Measurements from ENCODE around the gene IFITM5. TPM values are rescaled to one million over a fixed set of nuclear protein-coding genes. Genes with fewer than 3 reads are reported as not detected.

IFITM5 gene
- total RNA-seq, 4 donors from 2014 or later: not detected

DNA sequence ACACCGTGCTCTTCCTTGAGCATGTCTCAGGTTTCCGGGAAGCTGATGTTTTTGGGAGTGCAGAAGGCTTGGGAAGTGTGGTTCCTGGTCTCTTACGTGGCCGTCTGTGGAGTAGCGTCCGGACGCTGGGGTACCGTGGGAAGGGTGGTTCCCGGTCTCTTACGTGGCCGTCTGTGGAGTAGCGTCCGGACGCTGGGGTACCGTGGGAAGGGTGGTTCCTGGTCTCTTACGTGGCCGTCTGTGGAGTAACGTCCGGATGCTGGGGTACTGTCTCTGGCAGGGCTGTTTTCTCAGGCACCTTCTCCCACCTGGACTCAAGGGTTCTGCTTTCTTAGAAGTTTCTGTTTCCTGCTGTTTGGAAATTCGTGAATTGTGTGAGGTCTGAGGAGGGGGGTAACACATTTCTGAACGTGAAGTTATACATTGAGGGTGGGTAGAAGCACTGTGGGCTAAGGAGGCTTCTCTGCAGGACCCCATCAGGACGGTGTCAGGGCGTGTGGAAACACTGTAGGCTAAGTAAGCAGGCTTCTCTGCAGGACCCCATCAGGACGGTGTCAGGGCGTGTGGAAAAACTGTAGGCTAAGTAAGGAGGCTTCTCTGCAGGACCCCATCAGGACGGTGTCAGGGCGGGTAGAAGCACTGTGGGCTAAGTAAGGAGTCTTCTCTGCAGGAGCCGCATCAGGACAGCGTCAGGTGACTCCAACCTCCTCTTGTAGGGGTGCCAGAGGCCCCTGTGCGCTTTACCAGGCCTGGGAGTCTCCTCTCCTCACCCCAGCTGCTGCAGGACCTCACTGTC, 26.7 kb upstream of the IFITM5 start:
- TF ChIP-seq, protein P1, sequence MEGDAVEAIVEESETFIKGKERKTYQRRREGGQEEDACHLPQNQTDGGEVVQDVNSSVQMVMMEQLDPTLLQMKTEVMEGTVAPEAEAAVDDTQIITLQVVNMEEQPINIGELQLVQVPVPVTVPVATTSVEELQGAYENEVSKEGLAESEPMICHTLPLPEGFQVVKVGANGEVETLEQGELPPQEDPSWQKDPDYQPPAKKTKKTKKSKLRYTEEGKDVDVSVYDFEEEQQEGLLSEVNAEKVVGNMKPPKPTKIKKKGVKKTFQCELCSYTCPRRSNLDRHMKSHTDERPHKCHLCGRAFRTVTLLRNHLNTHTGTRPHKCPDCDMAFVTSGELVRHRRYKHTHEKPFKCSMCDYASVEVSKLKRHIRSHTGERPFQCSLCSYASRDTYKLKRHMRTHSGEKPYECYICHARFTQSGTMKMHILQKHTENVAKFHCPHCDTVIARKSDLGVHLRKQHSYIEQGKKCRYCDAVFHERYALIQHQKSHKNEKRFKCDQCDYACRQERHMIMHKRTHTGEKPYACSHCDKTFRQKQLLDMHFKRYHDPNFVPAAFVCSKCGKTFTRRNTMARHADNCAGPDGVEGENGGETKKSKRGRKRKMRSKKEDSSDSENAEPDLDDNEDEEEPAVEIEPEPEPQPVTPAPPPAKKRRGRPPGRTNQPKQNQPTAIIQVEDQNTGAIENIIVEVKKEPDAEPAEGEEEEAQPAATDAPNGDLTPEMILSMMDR (IDR thresholded peaks at IDR 0.05; ENCODE audit: low read depth): no peak

DNA sequence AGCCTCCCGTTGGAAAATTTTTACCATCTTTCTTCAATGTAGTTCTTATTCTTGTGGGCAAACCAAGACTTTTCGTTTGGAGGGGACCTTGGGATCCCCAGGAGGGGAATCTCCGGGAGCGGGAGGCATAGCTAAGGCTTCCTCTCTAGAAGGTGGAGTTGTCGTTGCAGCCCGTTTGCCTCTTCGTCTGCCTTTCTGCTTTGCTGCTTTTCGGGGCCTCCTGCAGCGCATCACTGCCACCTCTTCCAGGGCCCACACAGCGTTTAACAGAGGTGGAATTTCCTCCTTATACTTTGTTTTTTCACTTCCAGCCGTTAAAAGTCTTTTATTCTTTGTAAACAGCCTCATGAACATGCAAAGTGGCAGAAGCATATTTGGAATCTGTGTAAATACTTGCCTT, 24.8 kb upstream of the IFITM5 start:
- TF ChIP-seq, protein P1 (IDR thresholded peaks at IDR 0.05; ENCODE audit: low read depth): no peak

DNA sequence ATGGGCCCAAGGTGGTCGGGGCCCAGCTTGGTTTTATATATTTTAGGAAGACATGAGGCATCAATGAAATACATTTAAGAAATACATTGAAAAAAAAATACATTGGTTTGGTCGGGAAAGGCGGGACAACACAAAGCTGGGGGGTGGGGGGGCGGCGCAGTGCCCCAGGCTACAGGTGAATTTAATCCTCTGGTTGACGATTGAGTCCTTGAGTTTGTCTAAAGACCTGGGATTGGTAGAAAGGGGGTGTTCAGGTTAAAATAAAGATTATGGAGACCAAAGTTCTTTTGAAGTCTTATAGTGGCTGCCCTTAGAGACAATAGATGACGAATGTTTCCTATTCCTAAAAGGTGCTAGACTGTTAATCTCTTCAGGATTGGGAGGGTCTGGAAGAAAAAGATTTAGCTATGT, 17.6 kb upstream of the IFITM5 start:
- TF ChIP-seq, protein P1 (IDR thresholded peaks at IDR 0.05; ENCODE audit: low read depth): no peak

DNA sequence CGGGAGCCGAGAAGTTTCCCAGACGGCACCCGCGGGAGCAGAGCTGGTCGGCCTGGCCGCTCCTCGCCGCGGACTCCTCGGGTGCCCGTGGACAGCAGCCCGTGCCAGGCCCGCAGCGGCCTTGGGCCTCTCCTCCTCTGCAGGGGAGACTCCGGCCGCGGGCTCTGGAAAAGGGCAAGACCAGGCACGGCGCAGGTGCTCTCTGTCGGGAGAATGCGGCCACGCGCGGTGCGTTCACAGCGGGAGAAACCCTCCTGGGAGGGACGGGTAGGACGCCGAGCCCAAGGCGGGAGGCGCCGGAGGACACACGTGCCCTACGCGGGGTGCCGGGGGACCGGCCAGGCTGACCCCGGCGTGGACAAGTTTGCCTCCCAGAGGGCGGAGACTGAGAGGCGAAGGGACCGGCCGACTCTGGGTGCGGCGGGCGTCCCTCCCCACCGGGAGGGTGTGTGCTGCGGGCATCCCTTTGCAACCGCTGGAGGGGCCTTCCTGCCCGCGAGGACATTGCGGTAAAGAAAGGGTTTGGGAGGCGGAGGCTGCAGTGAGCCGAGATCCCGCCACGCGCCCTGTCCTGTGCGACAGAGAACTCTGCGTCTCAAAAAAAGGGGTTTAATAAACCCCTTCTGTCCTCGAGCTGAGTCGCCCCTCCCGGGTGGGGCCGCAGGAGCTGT, 16.8 kb upstream of the IFITM5 start:
- TF ChIP-seq, protein P1 (IDR thresholded peaks at IDR 0.05; ENCODE audit: low read depth): no peak

DNA sequence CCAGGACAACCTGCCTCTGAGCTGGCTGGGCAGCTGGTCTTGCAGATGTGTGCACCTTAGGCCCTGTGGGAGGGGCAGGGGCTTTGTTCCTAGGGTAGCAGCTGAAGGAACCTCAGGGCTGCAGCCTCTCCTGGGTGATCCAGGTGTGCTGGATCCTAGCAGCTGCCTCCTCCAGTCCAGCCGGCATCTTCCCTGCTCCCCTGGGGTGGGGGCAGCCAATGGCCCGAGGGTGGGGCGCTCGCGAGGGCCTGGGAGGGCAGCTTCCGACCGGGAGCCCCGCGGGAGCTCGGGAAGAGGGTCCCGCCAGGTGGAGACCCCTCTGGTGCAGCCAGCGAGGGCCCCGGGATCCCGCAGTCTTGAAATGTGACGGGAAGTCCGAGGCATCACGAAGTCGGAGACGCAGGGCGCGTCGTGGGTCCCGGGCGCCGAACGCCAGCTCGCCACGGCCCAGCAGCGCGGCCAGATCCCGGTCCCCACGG, 16.2 kb upstream of the IFITM5 start:
- TF ChIP-seq, protein P1 (IDR thresholded peaks at IDR 0.05; ENCODE audit: low read depth): no peak

DNA sequence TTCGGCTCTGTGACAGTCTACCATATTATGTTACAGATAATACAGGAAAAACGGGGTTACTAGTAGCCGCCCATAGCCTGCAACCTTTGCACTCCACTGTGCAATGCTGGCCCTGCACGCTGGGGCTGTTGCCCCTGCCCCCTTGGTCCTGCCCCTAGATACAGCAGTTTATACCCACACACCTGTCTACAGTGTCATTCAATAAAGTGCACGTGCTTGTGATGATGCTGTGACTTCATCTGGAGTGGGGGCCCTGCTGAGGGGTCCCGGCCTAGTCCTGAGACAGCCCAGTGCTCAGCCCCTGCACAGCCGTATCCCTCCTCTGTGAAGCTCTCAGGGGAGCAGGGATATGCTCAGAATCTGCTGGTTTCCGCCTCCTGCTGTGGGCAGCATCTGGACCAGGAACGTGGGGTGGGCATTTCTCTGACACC, 15.7 kb upstream of the IFITM5 start:
- TF ChIP-seq, protein P1 (IDR thresholded peaks at IDR 0.05; ENCODE audit: low read depth): no peak
